CD4-positive, alpha-beta T cell treated with Interleukin-15 for 4 hours (primary cell): ENCODE data around the gene CLEC18B.
"Not testable (repeated sequence)": the region's sequence is repeated elsewhere in the genome, so short reads cannot be mapped to it uniquely, and the experiment has no call there.

ENCODE experiments used
- DNase-seq: peaks from one replicate; pipeline ENCODE4 v3.0.0-alpha.2; 2020; ENCODE audit warnings: low spot score

CLEC18B gene

GRCh38 chr16:74420612-74421481, at the start of gene CLEC18B:
Gene CLEC18B, minus strand, starts transcription at chr16:74421478. Its CDS starts 208 bp downstream, at chr16:74421270.
- DNase-seq: not testable (repeated sequence)

- DNase-seq: no peak
These were observed 48.7 kb upstream of the CLEC18B start for GRCh38 chr16:74469946-74470478.

GRCh38 chr16:74468807-74469525, 47.7 kb upstream of the CLEC18B start:
- no peak for DNase-seq

GRCh38 chr16:74466872-74467271, 45.6 kb upstream of the CLEC18B start:
- DNase-seq: no peak

- no peak for DNase-seq
These were observed 44.8 kb upstream of the CLEC18B start for GRCh38 chr16:74465851-74466685.

GRCh38 chr16:74465281-74465680, 44.0 kb upstream of the CLEC18B start:
- no peak for DNase-seq

- no peak for DNase-seq
These were observed 42.6 kb upstream of the CLEC18B start for GRCh38 chr16:74463888-74464287.

- no peak for DNase-seq
These were observed 41.1 kb upstream of the CLEC18B start for GRCh38 chr16:74462361-74462760.

- DNase-seq: no peak
These were observed 40.5 kb upstream of the CLEC18B start for GRCh38 chr16:74461826-74462225.

GRCh38 chr16:74460542-74460941, 39.3 kb upstream of the CLEC18B start:
- no peak for DNase-seq

GRCh38 chr16:74456290-74456625, 35.0 kb upstream of the CLEC18B start:
- DNase-seq: no peak

GRCh38 chr16:74455619-74456289, 34.5 kb upstream of the CLEC18B start:
- DNase-seq: no peak

- no peak for DNase-seq
These were observed 33.9 kb upstream of the CLEC18B start for GRCh38 chr16:74455213-74455612.

GRCh38 chr16:74451951-74452758, 30.9 kb upstream of the CLEC18B start:
- DNase-seq: no peak

- no peak for DNase-seq
These were observed 29.9 kb upstream of the CLEC18B start for GRCh38 chr16:74450967-74451760.

- no peak for DNase-seq
These were observed 29.0 kb upstream of the CLEC18B start for GRCh38 chr16:74450236-74450635.

- no peak for DNase-seq
These were observed 28.2 kb upstream of the CLEC18B start for GRCh38 chr16:74449470-74449869.

GRCh38 chr16:74448990-74449389, 27.7 kb upstream of the CLEC18B start:
- no peak for DNase-seq

- no peak for DNase-seq
These were observed 26.3 kb upstream of the CLEC18B start for GRCh38 chr16:74447578-74447977.

- no peak for DNase-seq
These were observed 25.6 kb upstream of the CLEC18B start for GRCh38 chr16:74446866-74447265.
